GM12874 (cell line): ENCODE results near the gene ZNF532.

Experiments
- CTCF ChIP-seq: IDR thresholded peaks from 2 replicates; pipeline ENCODE4 v1.5.1; 2011; ENCODE audit warnings: low read depth, mild to moderate bottlenecking, control low read depth, low read length, moderate library complexity; ENCODE audit not compliant: insufficient read depth

ZNF532 gene

GRCh38 chr18:58908006-58908405 lies 43.3 kb downstream of the ZNF532 start:
- no peak for TF ChIP-seq CTCF

- TF ChIP-seq CTCF = no peak
Observed at GRCh38 chr18:58909521-58909920, 44.8 kb downstream of the ZNF532 start.

GRCh38 chr18:58911241-58911640 lies 46.6 kb downstream of the ZNF532 start:
- no peak for TF ChIP-seq CTCF

- no peak for TF ChIP-seq CTCF
Observed at GRCh38 chr18:58911766-58912165, 47.1 kb downstream of the ZNF532 start.

GRCh38 chr18:58915006-58915799 lies 50.5 kb downstream of the ZNF532 start:
- no peak for TF ChIP-seq CTCF

- no peak for TF ChIP-seq CTCF
Observed at GRCh38 chr18:58915995-58916394, 51.3 kb downstream of the ZNF532 start.

GRCh38 chr18:58922995-58923394 lies 58.3 kb downstream of the ZNF532 start:
- TF ChIP-seq CTCF = no peak

GRCh38 chr18:58924473-58924872 lies 59.8 kb downstream of the ZNF532 start:
- no peak for TF ChIP-seq CTCF
